Measurements from ENCODE around the gene SULT1C4.
"Not testable (repeated sequence)": the region's sequence is repeated elsewhere in the genome, so short reads cannot be mapped to it uniquely, and the experiment has no call there.

SULT1C4 gene

DNA sequence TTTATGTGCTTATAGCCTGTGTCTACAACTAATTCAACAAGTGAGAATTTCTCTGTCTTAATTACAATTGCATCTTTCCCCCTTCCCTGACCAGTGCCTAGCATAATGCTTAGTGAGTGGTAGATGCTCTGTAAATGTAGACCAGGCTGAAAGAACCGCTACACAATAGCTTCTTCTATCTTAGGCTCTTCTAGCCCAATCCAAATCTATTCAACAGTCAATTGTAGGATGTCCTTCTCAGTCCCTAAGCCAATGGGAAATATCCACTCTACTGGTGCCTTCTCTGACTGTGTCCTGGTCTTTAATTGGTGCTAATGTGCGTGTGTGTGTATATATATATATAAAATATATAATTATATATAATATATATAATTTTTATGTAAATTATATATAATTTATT lies 37.2 kb downstream of the SULT1C4 start:
- no peak for DNase-seq

DNA sequence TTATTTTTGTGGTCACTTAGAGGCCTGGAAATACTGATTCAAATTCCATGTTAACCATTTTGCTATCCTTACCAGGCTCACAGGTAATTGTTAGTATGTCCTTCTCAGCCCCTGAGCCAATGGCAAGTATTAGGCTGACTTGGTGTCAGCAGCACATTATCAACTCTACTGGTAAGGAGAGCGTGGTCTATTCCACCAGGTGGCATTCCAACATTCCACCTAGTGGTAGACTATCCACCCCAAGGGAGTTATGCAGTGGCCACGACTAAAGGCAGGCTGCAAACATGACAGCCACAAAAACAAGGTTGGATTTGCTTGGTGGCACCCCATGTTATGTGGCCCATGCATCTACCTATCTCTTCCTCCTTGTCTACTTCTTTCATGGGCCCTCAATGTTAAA lies 39.5 kb downstream of the SULT1C4 start:
- DNase-seq: no peak

DNA sequence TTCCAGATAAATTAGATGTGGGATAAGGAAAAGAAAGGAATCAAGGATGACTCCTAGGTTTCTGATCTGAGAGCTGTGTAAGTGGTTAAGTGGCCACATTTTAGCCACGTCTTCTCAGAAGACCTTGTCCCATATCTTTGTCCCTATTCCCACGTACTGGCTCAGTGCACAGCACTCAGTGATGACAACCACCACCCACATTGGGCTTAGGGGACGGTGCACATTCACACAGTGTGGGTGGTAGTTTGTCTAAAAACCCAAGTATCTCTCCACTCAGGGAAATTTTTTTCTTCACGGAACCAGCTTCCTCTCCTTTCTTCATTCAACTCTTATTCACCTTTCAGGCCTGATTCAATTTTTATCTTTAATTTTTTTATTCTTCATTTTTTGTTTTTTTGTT lies 40.7 kb downstream of the SULT1C4 start:
- DNase-seq: no peak

- DNase-seq: no peak
Measured at GRCh38 chr2:108423067-108423466, 45.3 kb downstream of the SULT1C4 start.

- DNase-seq: no peak
Measured at GRCh38 chr2:108423502-108424251, 45.9 kb downstream of the SULT1C4 start.

DNA sequence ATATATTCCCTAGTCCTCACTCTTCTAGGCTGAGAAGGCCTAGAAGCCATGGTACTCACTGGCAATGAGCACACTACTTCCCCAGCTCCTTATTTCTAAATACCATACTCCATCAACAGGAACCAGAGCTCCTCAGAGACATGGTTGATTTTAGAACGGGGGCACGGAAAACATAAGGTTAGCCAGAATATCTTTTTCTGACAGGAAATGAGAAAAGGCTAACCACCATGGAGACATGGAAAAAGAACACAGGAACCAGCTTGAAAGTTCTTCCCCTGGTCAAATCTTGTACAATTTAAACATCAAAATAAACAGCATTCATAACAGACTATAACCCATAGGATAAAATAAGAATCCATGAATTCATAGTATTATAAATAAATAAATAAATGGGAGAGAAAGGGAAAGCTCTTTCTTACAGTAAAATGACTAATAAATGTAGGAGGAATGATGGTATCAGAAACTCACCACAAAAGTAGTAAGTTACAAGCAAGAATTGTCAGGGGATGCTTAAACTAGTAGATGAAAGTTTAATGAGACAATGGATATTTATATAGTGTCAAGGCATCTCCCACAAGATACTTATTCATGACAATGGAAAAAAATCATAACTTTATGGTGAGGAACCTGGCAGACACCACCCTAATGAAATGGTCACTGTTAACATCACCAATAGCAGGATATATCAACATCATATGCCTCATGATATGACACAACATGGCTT lies 50.7 kb downstream of the SULT1C4 start:
- DNase-seq: no peak

DNA sequence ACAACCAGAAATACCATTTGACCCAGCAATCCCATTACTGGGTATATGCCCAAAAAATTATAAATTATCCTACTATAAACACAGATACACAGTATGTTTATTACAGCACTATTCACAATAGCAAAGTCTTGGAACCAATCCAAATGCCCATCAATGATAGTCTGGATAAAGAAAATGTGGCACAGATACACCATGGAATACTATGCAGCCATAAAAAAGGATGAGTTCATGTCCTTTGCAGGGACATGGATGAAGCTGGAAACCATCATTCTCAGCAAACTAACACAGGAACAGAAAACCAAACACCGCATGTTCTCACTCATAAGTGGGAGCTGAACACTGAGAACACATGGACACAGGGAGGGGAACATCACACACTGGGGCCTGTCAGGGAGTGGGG lies 57.8 kb downstream of the SULT1C4 start:
- not testable (repeated sequence) for DNase-seq

DNA sequence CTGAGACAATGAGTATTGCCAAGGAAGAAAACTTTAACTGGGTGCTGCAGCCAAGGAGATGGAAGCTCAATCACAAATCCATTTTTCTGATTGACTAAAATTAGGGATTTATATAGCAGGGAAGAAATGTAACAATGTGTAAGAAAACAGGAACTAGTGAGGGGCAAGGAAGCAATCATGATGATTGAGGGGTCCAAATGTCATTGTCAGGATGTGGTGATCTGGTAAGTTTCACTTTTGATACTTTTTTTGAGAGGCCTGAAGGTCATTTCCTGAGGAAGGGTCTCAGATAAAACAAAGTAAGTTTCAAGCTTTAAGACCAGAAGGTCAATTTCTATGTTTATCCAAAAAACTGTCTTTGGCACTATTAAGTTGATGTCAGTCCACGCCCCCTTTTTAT lies 59.2 kb downstream of the SULT1C4 start:
- DNase-seq: no peak
